Hematopoietic multipotent progenitor cell treated with erythropoietin and hydrocortisone succinate and interleukin-3 and kit ligand, for 8 days (in vitro differentiated cells): ENCODE data around the gene PRRC2A.
A peak's percentile ranks its signal among the peaks of the same experiment; 100 is the strongest.

Source experiments
- DNase-seq: peaks from one replicate; pipeline ENCODE4 v3.0.0-alpha.2; 2015

The PRRC2A gene

DNA sequence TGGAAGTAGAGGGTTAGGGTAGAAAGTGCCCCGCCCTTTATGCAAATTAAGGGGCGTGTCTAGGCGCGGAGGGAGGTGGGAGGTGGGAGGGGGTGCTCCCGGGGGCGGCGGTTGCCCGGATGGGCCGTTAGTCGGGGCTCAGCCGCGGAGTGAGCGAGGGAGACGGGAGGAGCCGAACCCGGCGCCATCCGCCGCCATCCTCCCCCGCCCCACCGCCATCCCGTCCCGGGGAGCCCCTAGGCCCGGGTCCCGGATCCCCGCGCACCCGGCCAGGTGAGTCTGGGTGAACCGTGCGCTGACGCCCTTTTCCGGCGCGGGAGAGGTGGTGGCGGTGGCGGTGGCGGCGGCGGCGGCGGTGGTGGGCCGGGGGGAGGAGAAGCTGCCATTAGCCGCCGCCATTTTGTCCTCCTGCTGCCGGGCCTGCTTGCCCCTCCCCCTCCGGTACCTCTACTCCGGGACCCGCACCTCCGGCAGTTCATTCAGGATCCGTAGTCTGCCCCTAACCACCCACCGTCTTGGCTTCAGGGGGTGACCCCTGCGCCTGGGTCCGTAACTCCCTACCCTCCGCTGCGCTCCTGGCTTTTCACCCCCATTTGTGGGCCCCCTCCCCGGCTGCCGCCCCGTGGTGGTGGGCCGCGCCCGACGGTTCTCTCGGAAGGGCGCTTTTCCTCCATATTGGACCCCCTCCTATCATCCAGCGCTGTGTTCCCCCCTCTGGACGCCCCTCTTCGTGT, at the start of gene PRRC2A:
Gene PRRC2A (plus strand): TSS at position 130 of the 734 bp plus-strand sequence. CDS start 2,075 bp downstream, outside the sequence.
- DNase-seq = peak; percentile 78

DNA sequence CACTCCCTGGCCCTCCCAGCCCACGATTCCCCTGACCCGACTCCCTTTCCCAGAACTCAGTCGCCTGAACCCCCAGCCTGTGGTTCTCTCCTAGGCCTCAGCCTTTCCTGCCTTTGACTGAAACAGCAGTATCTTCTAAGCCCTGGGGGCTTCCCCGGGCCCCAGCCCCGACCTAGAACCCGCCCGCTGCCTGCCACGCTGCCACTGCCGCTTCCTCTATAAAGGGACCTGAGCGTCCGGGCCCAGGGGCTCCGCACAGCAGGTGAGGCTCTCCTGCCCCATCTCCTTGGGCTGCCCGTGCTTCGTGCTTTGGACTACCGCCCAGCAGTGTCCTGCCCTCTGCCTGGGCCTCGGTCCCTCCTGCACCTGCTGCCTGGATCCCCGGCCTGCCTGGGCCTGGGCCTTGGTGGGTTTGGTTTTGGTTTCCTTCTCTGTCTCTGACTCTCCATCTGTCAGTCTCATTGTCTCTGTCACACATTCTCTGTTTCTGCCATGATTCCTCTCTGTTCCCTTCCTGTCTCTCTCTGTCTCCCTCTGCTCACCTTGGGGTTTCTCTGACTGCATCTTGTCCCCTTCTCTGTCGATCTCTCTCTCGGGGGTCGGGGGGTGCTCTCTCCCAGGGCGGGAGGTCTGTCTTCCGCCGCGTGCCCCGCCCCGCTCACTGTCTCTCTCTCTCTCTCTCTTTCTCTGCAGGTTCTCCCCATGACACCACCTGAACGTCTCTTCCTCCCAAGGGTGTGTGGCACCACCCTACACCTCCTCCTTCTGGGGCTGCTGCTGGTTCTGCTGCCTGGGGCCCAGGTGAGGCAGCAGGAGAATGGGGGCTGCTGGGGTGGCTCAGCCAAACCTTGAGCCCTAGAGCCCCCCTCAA, 48.2 kb upstream of the PRRC2A start, which contains the start of gene LTA:
Gene LTA (plus strand): TSS at position 249 of the 871 bp plus-strand sequence. CDS start 454 bp downstream, at position 703.
- no peak for DNase-seq

DNA sequence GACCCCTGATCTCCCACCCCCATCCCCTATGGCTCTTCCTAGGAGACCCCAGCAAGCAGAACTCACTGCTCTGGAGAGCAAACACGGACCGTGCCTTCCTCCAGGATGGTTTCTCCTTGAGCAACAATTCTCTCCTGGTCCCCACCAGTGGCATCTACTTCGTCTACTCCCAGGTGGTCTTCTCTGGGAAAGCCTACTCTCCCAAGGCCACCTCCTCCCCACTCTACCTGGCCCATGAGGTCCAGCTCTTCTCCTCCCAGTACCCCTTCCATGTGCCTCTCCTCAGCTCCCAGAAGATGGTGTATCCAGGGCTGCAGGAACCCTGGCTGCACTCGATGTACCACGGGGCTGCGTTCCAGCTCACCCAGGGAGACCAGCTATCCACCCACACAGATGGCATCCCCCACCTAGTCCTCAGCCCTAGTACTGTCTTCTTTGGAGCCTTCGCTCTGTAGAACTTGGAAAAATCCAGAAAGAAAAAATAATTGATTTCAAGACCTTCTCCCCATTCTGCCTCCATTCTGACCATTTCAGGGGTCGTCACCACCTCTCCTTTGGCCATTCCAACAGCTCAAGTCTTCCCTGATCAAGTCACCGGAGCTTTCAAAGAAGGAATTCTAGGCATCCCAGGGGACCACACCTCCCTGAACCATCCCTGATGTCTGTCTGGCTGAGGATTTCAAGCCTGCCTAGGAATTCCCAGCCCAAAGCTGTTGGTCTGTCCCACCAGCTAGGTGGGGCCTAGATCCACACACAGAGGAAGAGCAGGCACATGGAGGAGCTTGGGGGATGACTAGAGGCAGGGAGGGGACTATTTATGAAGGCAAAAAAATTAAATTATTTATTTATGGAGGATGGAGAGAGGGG, 47.0 kb upstream of the PRRC2A start:
- DNase-seq = no peak

DNA sequence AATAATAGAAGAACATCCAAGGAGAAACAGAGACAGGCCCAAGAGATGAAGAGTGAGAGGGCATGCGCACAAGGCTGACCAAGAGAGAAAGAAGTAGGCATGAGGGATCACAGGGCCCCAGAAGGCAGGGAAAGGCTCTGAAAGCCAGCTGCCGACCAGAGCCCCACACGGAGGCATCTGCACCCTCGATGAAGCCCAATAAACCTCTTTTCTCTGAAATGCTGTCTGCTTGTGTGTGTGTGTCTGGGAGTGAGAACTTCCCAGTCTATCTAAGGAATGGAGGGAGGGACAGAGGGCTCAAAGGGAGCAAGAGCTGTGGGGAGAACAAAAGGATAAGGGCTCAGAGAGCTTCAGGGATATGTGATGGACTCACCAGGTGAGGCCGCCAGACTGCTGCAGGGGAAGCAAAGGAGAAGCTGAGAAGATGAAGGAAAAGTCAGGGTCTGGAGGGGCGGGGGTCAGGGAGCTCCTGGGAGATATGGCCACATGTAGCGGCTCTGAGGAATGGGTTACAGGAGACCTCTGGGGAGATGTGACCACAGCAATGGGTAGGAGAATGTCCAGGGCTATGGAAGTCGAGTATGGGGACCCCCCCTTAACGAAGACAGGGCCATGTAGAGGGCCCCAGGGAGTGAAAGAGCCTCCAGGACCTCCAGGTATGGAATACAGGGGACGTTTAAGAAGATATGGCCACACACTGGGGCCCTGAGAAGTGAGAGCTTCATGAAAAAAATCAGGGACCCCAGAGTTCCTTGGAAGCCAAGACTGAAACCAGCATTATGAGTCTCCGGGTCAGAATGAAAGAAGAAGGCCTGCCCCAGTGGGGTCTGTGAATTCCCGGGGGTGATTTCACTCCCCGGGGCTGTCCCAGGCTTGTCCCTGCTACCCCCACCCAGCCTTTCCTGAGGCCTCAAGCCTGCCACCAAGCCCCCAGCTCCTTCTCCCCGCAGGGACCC, 46.1 kb upstream of the PRRC2A start:
- no peak for DNase-seq

DNA sequence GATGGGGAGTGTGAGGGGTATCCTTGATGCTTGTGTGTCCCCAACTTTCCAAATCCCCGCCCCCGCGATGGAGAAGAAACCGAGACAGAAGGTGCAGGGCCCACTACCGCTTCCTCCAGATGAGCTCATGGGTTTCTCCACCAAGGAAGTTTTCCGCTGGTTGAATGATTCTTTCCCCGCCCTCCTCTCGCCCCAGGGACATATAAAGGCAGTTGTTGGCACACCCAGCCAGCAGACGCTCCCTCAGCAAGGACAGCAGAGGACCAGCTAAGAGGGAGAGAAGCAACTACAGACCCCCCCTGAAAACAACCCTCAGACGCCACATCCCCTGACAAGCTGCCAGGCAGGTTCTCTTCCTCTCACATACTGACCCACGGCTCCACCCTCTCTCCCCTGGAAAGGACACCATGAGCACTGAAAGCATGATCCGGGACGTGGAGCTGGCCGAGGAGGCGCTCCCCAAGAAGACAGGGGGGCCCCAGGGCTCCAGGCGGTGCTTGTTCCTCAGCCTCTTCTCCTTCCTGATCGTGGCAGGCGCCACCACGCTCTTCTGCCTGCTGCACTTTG, 45.1 kb upstream of the PRRC2A start, which contains the start of gene TNF:
Gene TNF (plus strand): TSS at position 231 of the 567 bp plus-strand sequence. CDS start 177 bp downstream, at position 408.
- no peak for DNase-seq

DNA sequence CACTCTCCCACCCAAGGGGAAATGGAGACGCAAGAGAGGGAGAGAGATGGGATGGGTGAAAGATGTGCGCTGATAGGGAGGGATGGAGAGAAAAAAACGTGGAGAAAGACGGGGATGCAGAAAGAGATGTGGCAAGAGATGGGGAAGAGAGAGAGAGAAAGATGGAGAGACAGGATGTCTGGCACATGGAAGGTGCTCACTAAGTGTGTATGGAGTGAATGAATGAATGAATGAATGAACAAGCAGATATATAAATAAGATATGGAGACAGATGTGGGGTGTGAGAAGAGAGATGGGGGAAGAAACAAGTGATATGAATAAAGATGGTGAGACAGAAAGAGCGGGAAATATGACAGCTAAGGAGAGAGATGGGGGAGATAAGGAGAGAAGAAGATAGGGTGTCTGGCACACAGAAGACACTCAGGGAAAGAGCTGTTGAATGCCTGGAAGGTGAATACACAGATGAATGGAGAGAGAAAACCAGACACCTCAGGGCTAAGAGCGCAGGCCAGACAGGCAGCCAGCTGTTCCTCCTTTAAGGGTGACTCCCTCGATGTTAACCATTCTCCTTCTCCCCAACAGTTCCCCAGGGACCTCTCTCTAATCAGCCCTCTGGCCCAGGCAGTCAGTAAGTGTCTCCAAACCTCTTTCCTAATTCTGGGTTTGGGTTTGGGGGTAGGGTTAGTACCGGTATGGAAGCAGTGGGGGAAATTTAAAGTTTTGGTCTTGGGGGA, 44.4 kb upstream of the PRRC2A start:
- no peak for DNase-seq

DNA sequence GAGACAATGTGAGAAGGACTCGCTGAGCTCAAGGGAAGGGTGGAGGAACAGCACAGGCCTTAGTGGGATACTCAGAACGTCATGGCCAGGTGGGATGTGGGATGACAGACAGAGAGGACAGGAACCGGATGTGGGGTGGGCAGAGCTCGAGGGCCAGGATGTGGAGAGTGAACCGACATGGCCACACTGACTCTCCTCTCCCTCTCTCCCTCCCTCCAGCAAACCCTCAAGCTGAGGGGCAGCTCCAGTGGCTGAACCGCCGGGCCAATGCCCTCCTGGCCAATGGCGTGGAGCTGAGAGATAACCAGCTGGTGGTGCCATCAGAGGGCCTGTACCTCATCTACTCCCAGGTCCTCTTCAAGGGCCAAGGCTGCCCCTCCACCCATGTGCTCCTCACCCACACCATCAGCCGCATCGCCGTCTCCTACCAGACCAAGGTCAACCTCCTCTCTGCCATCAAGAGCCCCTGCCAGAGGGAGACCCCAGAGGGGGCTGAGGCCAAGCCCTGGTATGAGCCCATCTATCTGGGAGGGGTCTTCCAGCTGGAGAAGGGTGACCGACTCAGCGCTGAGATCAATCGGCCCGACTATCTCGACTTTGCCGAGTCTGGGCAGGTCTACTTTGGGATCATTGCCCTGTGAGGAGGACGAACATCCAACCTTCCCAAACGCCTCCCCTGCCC, 43.5 kb upstream of the PRRC2A start:
- DNase-seq = no peak

DNA sequence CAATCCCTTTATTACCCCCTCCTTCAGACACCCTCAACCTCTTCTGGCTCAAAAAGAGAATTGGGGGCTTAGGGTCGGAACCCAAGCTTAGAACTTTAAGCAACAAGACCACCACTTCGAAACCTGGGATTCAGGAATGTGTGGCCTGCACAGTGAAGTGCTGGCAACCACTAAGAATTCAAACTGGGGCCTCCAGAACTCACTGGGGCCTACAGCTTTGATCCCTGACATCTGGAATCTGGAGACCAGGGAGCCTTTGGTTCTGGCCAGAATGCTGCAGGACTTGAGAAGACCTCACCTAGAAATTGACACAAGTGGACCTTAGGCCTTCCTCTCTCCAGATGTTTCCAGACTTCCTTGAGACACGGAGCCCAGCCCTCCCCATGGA, 42.9 kb upstream of the PRRC2A start:
- no peak for DNase-seq

DNA sequence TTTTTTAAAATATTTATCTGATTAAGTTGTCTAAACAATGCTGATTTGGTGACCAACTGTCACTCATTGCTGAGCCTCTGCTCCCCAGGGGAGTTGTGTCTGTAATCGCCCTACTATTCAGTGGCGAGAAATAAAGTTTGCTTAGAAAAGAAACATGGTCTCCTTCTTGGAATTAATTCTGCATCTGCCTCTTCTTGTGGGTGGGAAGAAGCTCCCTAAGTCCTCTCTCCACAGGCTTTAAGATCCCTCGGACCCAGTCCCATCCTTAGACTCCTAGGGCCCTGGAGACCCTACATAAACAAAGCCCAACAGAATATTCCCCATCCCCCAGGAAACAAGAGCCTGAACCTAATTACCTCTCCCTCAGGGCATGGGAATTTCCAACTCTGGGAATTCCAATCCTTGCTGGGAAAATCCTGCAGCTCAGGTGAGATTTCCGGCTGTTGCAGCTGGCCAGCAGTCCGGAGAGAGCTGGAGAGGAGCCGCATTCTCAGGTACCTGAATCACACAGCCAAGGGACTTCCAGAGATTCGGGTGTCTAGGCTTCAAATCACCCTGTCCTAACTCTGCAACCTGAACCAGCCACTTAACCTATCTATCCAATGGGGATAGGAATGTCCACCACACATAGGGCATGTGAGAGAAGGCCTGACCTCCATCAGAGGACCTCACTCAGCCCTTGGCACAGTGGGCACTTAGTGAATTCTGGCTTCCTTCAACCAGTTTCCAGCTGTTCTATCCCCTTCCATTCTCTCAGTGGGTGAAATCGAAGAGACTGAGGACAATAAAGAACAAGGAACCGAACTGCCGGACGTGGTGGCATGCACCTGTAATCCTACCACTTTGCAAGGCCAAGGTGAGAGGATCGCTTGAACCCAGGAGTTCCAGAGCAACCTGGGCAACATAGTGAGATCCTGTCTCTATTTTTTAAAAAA, 42.1 kb upstream of the PRRC2A start:
- DNase-seq = no peak

DNA sequence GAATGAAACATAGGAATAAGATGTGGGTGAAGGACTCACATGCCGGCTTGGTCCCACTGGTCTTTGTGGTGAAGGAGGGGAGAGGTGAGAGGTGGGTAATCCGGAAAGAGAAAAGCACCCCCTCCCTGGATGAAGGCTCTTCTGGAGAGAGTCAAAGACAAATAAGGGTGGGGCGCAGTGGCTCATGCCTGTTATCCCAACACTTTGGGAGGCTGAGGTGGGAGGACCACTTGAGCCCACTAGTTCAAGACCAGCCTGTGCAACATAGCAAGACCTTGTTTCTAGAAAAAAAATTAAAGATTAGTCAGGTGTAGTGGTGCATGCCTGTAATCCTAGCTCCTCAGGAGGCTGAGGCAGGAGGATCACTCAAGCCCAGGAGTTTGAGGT, 41.4 kb upstream of the PRRC2A start:
- no peak for DNase-seq

DNA sequence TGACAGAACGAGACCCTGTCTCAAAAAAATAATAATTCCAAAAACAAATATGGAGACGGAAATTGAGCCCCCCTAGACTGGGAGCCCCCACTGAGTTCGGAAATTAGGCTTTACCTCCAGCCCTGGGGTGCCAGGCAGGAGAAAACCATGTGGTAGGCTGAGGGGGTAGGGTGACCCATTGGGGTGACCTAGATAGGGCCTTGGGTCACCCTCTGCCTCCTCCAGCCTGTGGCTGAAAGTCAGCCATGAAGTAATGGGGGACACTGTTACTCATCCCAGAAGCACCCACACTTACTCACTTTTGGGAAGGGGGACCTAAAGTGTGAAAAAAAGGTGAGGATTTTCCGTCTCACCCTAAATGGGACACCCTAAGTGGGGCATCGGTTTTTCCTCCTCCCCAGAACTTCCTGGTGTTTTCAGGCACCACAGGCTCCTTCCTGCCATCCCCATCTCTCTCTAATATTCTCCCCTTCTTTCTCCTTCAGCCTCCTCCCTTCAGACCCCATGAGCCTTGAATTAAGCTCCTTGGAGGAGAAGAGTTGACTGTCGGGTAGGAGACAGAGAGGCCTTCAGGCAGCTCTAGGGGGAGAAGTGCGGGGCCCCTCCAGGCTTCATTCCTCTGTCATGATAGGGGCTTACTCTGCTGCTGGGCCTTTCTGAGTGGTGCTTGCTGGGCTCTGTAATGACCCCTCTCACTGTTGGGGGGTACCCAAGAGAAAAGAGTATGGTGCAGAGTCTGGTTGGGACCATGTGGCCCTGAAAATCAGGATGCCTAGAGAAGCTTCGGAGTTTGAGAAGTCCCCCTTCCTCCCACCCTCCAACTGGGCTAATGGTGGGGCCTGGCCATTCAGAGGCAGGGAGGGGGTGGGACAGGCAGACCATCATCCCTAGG, 40.7 kb upstream of the PRRC2A start:
- no peak for DNase-seq

DNA sequence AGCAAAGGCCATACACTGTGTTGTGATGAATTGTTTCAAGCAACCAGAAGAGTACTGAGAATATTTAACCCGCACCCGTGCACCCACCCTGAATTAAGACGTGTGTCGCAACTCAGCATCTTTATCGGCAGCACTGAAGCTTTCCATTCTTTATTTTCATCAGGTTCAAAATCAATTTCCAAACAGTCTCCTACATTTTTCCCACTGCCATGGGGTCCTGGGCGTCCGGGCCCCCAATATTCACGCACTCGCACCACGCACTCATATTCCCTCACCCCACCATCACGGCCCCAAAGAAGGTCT, 40.1 kb upstream of the PRRC2A start:
- no peak for DNase-seq

DNA sequence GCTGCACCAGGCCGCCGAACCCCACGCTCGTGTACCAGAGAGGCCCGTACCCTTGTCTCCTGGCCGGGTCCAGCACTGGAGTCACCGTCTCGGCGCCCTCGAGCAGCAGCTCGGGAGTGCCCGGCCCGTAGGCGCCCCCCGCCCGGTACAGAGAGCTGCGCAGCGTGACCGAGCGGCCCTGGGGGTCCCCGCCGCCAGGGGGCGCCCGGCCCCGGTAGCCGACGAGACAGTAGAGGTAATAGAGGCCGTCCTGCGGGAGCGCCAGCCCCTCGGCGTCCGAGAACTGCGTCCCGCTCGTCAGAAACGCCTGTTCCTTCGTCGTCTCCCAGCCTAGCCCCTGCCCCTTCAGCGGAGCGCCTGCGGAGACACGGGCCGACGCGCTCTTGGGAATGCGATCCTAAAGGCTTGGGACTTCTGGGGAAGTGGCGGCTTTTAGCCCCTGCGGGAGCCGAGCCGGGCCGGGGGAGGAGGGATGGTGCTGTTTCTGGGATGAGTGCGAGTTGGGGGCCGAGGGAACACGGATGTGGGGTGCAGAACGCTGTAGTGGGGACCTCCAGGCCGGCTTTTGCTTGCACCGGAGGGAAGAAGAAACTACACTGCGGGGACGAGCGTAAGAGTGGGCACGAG, 39.6 kb upstream of the PRRC2A start:
- peak; percentile 72 for DNase-seq

DNA sequence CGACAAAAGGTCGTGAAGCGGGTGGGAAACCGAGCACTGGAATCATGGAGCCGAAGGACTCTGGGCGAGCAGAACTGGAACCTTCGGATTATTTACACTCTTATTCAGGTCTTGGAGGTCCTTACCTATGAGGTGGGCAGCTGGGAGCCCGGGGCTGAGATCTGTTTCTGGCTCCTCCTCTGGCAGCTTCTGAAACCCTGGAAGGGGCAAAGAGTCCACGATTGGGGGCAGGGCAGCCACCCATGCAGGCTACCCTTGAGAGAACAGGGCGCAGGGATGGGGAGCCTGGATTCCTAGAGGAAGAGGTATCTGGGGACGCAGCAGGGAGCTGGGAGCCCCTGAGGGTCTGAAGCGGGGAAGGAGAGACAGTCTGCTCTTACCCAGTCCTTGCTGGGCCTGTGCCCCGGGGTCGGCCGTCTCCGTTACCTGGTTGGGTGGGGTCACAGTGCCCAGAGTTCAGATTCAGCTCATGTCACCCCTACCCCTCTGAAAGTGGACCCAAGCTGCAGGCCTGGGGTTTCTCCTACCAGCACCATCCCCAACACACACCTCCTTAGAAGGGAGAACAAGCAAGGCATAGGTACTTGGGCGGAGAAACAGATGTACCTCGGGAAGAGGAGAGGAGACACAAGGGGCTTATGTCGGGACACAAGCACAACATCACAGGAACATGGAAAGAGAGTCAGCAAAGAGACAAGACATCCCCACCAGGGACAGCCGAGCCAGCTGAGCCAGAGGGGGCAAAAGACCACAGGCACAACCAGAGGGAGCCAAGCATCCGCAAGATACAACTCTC, 38.9 kb upstream of the PRRC2A start:
- DNase-seq = peak; percentile 14

DNA sequence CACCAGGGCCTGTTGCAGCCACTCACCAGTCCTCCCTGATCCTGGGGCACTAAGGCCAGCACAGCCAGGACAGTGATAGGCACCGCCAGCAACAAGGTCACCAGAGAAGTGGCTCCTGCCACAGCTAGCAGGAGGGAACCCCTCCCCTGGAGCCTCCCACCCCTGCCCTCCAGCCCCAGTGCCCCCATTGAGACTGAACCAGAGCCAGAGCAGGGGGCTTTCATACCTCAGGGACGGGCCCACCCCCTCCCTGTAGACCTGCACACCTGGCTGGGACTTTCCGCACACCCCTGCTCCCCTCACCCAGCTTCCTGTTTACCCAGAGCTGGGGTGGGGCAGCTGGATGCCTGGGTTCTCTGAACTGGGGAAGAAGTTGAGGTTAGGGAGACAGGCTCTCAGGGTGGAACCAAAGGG, 38.3 kb upstream of the PRRC2A start, which contains the start of gene LTB:
Gene LTB (minus strand): TSS at position 195 of the 414 bp plus-strand sequence. CDS start 7 bp downstream, at position 188.
- DNase-seq = no peak

DNA sequence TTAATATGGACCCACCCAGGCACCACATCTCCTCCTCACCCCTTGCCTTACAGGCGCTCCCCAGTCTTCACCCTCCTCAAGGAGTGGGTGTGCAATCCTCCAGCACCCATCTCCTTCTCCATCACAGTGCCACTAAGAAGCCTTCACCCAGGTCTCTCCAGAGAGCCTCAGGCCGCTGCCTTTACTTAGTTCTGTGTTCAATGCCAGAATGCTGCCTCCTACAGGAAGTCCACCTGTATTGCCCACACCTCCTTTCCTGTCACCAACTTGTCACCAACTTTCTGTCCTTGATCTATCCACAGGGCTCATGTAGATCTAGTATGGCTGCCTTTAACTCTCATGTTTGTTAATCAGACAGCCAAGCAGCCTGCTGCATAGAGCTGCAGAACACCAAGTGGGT, 35.0 kb upstream of the PRRC2A start:
- peak; percentile 62 for DNase-seq
